K562 (cell line): ENCODE measurements around the gene LAT. TPM values are rescaled to one million over a fixed set of nuclear protein-coding genes. Genes with fewer than 3 reads are reported as not detected.
A peak's percentile ranks its signal among the peaks of the same experiment; 100 is the strongest.

ENCODE experiments used
- BCOR ChIP-seq: fragments of 450-650 bp; IDR thresholded peaks from 2 replicates; pipeline ENCODE4 v1.6.1; 2016
- CBX8 ChIP-seq: fragments of 200-600 bp; sonication (generic); IDR thresholded peaks from 2 replicates; pipeline ENCODE4 v1.6.1; 2012; ENCODE audit warnings: borderline replicate concordance, mixed run types, low read depth, mild to moderate bottlenecking, moderate library complexity, mixed read lengths, low read length, control low read depth, inconsistent platforms; ENCODE audit not compliant: poor library complexity, severe bottlenecking; ENCODE audit errors: extremely low read depth
- CTBP1 ChIP-seq: fragments of 450-650 bp; IDR thresholded peaks from 2 replicates; pipeline ENCODE4 v1.6.1; 2016; ENCODE audit warnings: borderline replicate concordance
- E2F5 ChIP-seq: sonication (generic); formaldehyde crosslinking; IDR thresholded peaks from 2 replicates; pipeline ENCODE4 v1.8.0; 2022; ENCODE audit warnings: mild to moderate bottlenecking, missing genetic modification reagents
- EGR1 ChIP-seq: fragments of 450-650 bp; conservative IDR thresholded peaks from 2 replicates; pipeline ENCODE4 v1.6.1; 2017; ENCODE audit warnings: mild to moderate bottlenecking
- FOS ChIP-seq: IDR thresholded peaks from 3 replicates; pipeline ENCODE4 v1.6.1; 2011; ENCODE audit not compliant: insufficient read length; ENCODE audit errors: extremely low read depth
- FOXM1 ChIP-seq, 2 experiments: fragments of 450-650 bp in 1 of 2; sonication (generic) in 1 of 2; formaldehyde crosslinking in 1 of 2; IDR thresholded peaks; 2 replicates each; pipeline versions ENCODE4 v1.6.1 to v1.9.0; 2017 to 2022; ENCODE audit warnings: low read depth in 2 of 2, mild to moderate bottlenecking in 2 of 2, missing genetic modification reagents in 1 of 2, moderate library complexity in 1 of 2
- GATA2 ChIP-seq: sonication (generic); formaldehyde crosslinking; IDR thresholded peaks from 2 replicates; pipeline ENCODE4 v1.4.0; 2020; ENCODE audit warnings: mild to moderate bottlenecking, missing genetic modification reagents
- GMEB1 ChIP-seq: fragments of 250-450 bp; sonication (Bioruptor Pico); IDR thresholded peaks from 2 replicates; pipeline ENCODE4 v1.4.0; 2020; ENCODE audit warnings: mild to moderate bottlenecking
- NFE2 ChIP-seq: IDR thresholded peaks from 2 replicates; pipeline ENCODE4 v1.6.1; 2014; ENCODE audit warnings: antibody characterized with exemption, low read depth
- NFIC ChIP-seq: fragments of 450-650 bp; IDR thresholded peaks from 2 replicates; pipeline ENCODE4 v1.6.1; 2017; ENCODE audit warnings: mild to moderate bottlenecking, inconsistent platforms
- PKNOX1 ChIP-seq: fragments of 450-650 bp; IDR thresholded peaks from 2 replicates; pipeline ENCODE4 v1.6.1; 2016
- PML ChIP-seq: IDR thresholded peaks from 2 replicates; pipeline ENCODE4 v1.6.1; 2012; ENCODE audit warnings: low read length, inconsistent platforms
- SIRT6 ChIP-seq: IDR thresholded peaks from one replicate; pipeline ENCODE4 v1.6.1; 2012; ENCODE audit warnings: low read depth, mild to moderate bottlenecking, control low read depth, inconsistent platforms, low read length, moderate library complexity
- ZNF407 ChIP-seq: fragments of 450-650 bp; IDR thresholded peaks from 2 replicates; pipeline ENCODE4 v1.6.1; 2016; ENCODE audit warnings: low read depth
- polyA plus RNA-seq, 8 experiments: library from polyadenylated mRNA; depleted of rRNA in 4 of 8; stranded (reverse) in 5 of 8; unstranded in 3 of 8; fragments of >200 nt; fragmentation: Nextera tagmentation in 2 of 8; fragmentation: Illumina TruSeq in 1 of 8; extraction: Ambion mirVana in 2 of 8; extraction: Trizol in 1 of 8; gene quantifications; 2 replicates each; pipeline versions ENCODE4 v1.2.1 to v1.2.3, GENCODE V29; 2011 to 2014; ENCODE audit warnings: inconsistent platforms in 1 of 8, missing spikeins in 1 of 8
- total RNA-seq, 7 experiments: library from RNA; depleted of rRNA in 6 of 7; stranded (reverse); fragments of >200 nt in 6 of 7; fragmentation: Illumina TruSeq in 2 of 7; extraction: Trizol in 2 of 7; gene quantifications; 2 replicates each; pipeline versions ENCODE4 v1.2.1 to v1.2.3, GENCODE V29; 2011 to 2021; ENCODE audit warnings: low replicate concordance in 1 of 7

The LAT gene
- total and polyA plus RNA-seq, 9 of the 15 experiments (the other 6 are each of a cell fraction or from before 2014, with no cell fraction given) = 0.40 to 4.2 (median 1.3) TPM

- TF ChIP-seq ZNF407 (peak; percentile 99), PML (0 out of 2 replicates have a peak, but pooled peaks have one; percentile 24), CTBP1 (peak; percentile 85; the same call in 1 of the 2 replicates), GMEB1 (CRISPR knock-in tag) (peak; percentile 57), FOS (peak; percentile 70), FOXM1 (IDR thresholded peaks at IDR 0.05; ENCODE audit: low read depth) (no peak), FOXM1 (CRISPR knock-in tag; IDR thresholded peaks at IDR 0.05; ENCODE audit: low read depth) (0 out of 2 replicates have a peak, but pooled peaks have one; percentile 59), PKNOX1 (peak; percentile 66), NFE2 (peak; percentile 10; the same call in 1 of the 2 replicates), SIRT6 (no peak), GATA2 (CRISPR knock-in tag) (0 out of 2 replicates have a peak, but pooled peaks have one; percentile 7), BCOR (0 out of 2 replicates have a peak, but pooled peaks have one; percentile 9), EGR1 (no peak; the same call in 1 of the 2 replicates), E2F5 (CRISPR knock-in tag) (0 out of 2 replicates have a peak, but pooled peaks have one; percentile 52), NFIC (peak; percentile 38; the same call in 1 of the 2 replicates), CBX8 (no peak)
Measured at GRCh38 chr16:28974437-28975157, 10.3 kb upstream of the LAT start, which contains the start of gene SPNS1 (continued).
